GM19099 (cell line): Measurements from ENCODE around the gene LHX6.

Source experiments
- POLR2A ChIP-seq: IDR thresholded peaks from 3 replicates; pipeline ENCODE4 v1.6.1; 2011; ENCODE audit warnings: low read depth; ENCODE audit not compliant: insufficient read length; ENCODE audit errors: extremely low read depth

The LHX6 gene

DNA sequence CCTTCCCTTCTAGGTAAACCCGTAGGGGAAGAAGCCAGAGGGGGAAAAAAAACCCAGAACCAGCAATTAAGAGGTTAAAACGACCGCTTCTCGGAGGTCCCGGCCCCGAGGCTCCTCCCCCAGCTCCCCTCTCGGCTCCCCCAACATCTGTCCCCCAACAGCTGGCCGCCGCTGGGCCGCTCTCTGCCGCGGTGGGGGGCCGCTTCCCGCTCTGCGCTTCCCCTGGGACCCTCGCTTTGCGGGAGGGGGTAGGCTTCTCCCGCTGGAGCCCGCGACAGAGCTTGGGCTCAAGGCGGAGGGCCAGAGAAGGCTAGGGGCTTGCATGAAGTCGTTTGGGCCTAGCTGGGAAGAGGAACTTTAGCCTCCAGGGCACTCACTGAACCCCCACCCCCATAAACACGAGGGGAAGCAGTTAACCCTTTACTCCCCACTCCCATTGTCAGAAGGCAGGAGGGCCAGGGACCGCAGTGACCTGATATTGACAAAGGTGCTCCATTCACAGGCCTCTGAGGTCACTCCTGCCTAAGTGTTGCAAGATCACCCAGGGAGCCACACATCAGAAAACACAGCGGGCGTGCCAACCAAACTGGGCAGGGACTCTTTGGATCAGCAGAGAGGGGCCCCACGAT lies 7.5 kb downstream of the LHX6 start:
- TF ChIP-seq POLR2A = no peak

DNA sequence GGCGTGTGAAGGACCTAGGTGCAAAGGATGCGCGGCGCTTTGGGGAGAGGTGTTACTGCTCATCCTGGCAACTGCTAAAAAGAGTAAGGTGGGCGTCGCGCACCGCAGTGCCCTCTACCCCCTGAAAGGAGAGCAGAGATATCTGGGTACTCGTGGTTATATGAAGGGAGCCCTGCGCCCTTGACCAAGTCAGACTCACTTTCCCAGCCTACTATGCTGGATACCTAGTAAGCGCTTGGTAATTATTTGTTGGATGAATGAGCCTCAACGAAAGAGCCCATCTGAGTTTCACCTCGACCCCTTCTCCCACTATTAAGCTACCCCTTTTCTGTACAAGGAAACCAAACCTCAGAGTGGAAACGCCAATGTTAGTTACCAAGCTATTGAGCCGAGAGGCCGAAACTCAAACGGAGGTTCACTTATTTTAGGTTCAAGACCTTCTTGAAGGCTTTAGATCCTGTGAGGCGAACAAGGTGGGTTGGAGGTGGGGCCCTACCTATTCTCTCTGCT lies 8.0 kb downstream of the LHX6 start:
- no peak for TF ChIP-seq POLR2A

DNA sequence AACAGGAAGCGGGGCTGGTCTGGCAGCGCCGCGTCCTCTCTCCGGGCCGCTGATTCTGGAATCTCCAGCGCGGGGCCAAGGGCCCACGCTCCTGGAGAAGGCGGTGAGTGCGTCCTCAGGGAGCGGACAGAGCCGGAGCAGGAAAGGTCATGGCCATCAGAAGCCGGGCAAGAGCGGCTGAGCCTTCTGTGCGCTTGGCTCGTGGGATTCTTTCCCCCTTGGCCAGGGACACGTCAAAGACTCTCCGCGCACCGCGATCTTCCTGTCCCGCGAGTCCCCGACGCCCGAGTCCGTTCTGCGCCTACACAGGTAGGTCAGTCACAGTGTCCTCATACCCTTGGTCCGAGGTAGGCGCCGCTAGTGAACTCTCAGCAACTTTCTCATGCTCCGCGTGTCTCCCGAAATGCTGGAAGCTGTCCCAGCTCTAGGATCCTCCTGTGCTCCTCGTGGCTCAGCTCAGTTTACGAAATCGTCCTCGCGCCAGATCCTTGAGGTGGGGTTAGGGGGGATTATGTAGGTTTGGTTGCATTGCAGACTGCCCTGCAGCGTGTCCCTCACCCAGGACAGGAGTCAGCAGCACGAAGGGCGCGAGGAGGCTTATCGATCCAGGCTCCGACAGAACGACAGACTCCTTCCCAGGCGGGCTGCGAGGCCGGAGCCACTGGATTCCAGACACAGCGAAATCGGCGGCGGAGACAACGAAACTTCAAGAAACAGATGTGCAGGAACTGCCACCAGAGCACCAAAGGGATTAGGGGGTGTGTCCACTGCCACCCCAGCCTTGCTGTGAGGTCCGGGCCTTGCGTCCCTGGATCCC lies 8.7 kb downstream of the LHX6 start:
- TF ChIP-seq POLR2A = no peak

DNA sequence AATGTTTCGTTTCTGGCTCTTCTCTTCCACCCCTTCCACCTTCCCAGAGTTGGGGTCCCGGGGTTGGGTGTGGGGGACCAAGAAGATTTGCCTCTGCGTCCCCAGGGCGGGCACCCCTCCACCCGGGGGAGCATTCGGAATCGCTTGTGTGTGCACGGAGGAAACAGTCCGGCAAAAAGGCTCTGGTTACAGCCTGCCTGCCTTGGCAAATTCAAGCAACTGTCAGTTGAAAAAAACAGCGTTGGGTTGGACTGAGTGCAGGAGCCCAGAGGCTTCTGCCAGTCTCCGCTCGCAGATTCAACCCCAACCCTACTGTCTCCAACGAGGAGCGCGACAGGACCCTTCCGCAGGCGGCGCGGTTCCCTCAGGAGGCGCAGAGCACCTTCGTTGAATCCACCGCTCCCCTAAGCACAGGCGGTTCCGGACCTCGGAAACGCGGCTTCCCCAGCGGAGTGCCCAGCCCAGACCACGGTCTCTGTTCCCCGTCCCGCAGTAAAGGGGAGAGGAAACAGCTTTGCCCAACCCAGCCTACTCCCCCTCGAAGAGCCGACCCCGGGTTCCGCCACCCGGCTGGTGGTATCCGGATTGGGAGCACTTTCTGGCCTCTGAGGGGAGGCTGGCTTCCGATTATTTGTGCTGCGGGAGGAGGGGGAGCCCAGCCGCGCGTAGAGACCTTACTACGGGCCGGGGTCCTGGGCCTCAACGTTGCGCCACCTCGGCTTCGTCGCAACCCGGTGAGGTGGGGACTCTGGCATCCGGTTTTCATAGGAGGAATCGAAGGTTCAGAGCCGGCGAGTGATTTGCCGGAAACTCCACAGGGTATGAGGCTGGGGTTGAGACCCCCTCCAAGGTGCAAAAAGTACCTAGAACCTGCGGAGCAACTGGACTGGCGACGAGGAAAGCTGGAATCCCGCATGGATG lies 9.6 kb downstream of the LHX6 start:
- TF ChIP-seq POLR2A = no peak

- TF ChIP-seq POLR2A = no peak
Measured at GRCh38 chr9:122218071-122218934, 10.5 kb downstream of the LHX6 start.

DNA sequence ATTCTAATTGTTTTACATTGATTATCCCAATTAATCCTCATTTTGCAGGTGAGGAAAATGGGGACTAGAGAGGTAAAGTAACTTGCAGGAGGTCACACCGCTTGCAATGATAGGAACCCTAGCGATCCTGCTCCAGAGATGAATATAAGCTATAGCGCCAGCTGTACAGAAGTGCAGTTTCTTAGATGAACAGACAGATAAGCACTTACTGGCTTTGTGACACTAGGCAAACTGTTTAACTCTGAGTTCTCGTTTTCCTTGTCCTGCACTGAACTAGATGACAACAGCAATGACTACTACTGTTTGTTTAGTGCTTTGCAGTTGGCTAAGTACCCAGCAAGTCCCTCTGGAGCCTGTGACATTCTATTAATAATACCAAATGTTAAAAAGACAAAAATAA lies 11.1 kb downstream of the LHX6 start:
- no peak for TF ChIP-seq POLR2A

- no peak for TF ChIP-seq POLR2A
Measured at GRCh38 chr9:122216798-122217418, 11.8 kb downstream of the LHX6 start.

GRCh38 chr9:122216138-122216797 lies 12.5 kb downstream of the LHX6 start:
- no peak for TF ChIP-seq POLR2A

DNA sequence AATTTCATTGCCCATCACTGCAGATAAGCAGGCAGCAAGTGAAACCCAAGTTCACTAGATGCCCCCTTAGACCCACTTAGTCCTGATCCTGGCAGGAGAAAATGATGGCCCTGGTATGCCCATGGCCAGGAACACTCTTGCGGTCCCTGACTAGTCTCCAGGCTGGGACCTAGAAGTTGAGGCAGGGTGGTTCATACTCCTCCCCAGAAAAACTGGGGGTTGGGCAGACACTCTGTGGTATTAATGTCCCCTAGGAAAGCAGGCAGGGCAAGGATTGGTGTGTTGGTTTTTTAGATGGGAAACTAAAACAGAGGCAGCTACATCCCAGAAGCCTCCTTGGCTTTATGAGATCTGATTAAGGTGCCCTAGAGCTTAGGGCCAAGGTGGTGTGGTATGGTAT lies 13.1 kb downstream of the LHX6 start:
- no peak for TF ChIP-seq POLR2A

DNA sequence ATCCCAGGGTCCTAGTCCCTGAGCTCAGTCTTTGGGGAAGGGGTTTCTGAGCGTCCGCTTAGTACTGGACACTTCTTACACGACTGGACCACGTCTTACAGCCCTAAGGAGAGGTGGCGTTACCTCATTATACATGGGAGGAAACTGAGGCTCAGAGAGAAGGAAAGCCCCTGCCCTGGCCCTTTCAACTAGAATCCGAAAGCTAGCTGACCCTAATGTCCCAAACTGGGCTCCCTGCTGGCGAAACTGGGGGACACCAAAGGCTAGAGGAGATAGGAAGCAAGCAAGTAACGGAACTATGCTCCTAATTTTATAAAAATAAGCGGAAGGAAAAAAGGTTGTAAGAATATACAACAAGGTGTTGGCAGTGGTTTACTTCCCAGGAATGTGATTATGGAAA lies 14.2 kb downstream of the LHX6 start:
- no peak for TF ChIP-seq POLR2A

DNA sequence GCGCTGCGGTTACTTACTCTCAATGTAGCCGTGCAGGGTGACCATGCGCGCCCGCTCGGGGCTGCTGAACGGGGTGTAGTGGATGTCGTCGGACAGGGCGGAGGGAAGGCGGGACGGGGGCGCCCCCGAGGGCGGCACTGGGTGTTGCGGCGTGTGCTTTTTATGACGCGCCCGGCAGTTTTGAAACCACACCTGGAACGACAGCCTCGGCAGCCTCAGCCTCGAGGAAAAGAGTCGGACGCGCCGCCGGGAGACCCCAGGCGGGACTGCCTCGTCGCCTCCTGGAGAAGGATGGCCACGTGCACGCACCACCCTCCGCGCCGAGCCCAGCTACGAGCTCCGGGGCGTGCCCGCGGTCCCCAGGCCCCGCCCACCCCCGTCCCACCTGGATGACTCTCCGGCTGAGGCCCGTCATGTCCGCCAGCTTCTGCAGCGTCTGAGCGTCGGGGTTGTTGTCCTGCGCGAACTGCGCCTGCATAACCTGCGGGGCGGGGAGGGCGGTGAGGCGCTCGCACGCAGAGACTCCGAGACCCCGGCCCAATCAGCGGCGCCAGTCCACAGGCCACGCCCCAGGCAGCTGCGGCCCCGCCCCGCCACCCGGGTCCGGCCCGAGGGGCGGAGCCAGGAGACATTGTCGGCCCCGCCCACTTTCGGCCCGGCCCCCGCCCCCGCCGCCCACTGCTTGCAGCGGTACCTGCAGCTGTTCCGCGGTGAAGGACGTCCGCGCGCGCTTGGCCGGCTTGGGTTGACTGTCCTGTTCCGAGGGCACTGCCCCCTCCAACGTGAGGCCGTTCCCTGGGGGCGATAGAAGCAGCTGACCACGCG lies 15.0 kb downstream of the LHX6 start:
- TF ChIP-seq POLR2A = no peak

DNA sequence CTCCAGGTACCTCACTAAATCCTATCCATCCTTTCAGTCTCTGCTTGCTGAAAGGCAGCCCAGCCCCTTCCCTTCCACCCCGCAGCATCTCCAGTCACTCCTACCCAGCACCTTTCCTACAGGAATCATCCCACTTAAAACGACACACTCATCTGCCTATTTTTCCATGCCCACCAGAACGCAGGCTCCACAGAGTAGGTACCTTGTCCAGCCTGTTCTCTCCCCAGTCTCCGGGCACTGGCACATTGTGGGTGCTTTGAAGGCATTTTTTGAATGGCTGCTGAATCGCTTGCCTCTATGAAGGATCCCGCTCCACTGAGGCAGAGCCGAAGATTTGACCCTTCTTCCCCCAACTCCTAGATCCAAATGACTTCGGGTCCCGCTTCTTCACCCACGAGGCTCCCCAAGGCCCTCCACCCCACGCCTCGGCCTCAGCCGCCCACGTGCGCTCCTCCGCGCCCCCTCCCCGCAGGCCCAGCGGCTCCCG lies 15.6 kb downstream of the LHX6 start:
- TF ChIP-seq POLR2A = no peak
